ENCODE measurements around the gene UTP4.
"Not testable (repeated sequence)": the region's sequence is repeated elsewhere in the genome, so short reads cannot be mapped to it uniquely, and the experiment has no call there.

UTP4 gene

GRCh38 chr16:69111216-69111875, 21.1 kb upstream of the UTP4 start:
- DNase-seq, result no peak

GRCh38 chr16:69111876-69112230, 20.6 kb upstream of the UTP4 start:
- DNase-seq, result no peak

- no peak for DNase-seq
These were observed 19.9 kb upstream of the UTP4 start for GRCh38 chr16:69112285-69113129.

GRCh38 chr16:69113216-69113615, 19.2 kb upstream of the UTP4 start:
- no peak for DNase-seq

GRCh38 chr16:69114346-69114975, 18.0 kb upstream of the UTP4 start:
- DNase-seq, result no peak

- DNase-seq, result no peak
These were observed 17.5 kb upstream of the UTP4 start for GRCh38 chr16:69114976-69115355.

- DNase-seq, result no peak
These were observed 17.1 kb upstream of the UTP4 start for GRCh38 chr16:69115361-69115760.

GRCh38 chr16:69115837-69116236, 16.6 kb upstream of the UTP4 start:
- DNase-seq, result no peak

GRCh38 chr16:69116256-69116875, 16.1 kb upstream of the UTP4 start:
- no peak for DNase-seq

GRCh38 chr16:69116906-69117305, 15.5 kb upstream of the UTP4 start:
- no peak for DNase-seq

GRCh38 chr16:69118468-69118867, 14.0 kb upstream of the UTP4 start:
- no peak for DNase-seq

GRCh38 chr16:69118994-69119393, 13.5 kb upstream of the UTP4 start:
- no peak for DNase-seq

- no peak for DNase-seq
These were observed 12.9 kb upstream of the UTP4 start for GRCh38 chr16:69119536-69119935.

GRCh38 chr16:69120096-69120664, 12.3 kb upstream of the UTP4 start:
- no peak for DNase-seq

- DNase-seq, result no peak
These were observed 8.5 kb upstream of the UTP4 start for GRCh38 chr16:69123910-69124309.

GRCh38 chr16:69124406-69124805, 8.0 kb upstream of the UTP4 start:
- DNase-seq, result not testable (repeated sequence)

GRCh38 chr16:69124961-69125360, 7.5 kb upstream of the UTP4 start:
- DNase-seq, result not testable (repeated sequence)

- no peak for DNase-seq
These were observed 6.2 kb upstream of the UTP4 start for GRCh38 chr16:69126221-69126620.

GRCh38 chr16:69126801-69127200, 5.6 kb upstream of the UTP4 start:
- not testable (repeated sequence) for DNase-seq

- no peak for DNase-seq
These were observed 4.4 kb upstream of the UTP4 start for GRCh38 chr16:69127966-69128510.

- DNase-seq, result no peak
These were observed 2.0 kb upstream of the UTP4 start for GRCh38 chr16:69130461-69130860.

- DNase-seq, result peak; percentile 56
These were observed 1.1 kb upstream of the UTP4 start for GRCh38 chr16:69131167-69131838.

Data from left hindlimb (tissue), 1 donor.